HG03135 (cell line): Measurements from ENCODE around the gene RSPH10B2.
"Not testable (repeated sequence)": the region's sequence is repeated elsewhere in the genome, so short reads cannot be mapped to it uniquely, and the experiment has no call there.

Experiments used
- ATAC-seq: cut with Tn5 transposase; IDR thresholded peaks from one replicate; pipeline ENCODE4 v1.9.1; 2021; ENCODE audit warnings: mild to moderate bottlenecking, moderate library complexity; ENCODE audit not compliant: unreplicated experiment

The RSPH10B2 gene

GRCh38 chr7:6753964-6754363, at the start of gene RSPH10B2:
Gene RSPH10B2 (plus strand): TSS chr7:6754103. CDS start chr7:6757678, 3,575 bp downstream.
- ATAC-seq: not testable (repeated sequence)

DNA sequence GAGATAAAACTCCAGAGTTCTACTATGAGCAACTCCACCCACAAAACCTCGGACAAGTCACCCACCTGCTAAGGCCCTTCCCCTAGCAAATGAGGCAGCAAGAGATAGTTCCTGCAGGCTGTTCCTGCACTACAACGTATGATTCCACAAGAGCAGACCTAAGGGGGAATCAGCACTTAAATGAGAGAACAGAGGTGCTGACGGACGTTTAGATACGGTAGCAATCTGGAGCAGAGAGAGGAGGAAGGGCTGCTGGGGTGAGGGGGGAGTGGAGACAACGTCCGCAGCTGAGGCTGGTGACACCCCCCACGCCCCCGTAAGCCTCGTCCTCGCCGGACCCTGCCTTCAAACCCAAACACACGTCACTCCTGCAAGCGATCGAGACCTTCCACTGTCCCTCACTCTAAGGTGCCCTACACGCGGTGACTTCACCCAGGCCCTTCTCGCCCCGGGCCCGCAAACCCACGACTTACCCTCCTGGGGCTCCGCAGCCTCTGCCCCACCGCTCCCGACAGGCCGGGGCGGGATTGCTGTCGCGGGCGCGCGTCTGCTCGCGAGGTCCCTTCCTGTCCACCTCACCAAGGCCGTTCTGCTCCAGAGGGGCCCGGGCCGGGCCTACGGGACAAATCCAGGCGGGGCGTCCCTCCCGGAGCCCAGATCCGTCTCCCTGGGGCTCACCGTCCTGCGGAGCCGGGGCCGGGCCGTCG, 47.8 kb upstream of the RSPH10B2 start:
- ATAC-seq: peak; percentile 29

DNA sequence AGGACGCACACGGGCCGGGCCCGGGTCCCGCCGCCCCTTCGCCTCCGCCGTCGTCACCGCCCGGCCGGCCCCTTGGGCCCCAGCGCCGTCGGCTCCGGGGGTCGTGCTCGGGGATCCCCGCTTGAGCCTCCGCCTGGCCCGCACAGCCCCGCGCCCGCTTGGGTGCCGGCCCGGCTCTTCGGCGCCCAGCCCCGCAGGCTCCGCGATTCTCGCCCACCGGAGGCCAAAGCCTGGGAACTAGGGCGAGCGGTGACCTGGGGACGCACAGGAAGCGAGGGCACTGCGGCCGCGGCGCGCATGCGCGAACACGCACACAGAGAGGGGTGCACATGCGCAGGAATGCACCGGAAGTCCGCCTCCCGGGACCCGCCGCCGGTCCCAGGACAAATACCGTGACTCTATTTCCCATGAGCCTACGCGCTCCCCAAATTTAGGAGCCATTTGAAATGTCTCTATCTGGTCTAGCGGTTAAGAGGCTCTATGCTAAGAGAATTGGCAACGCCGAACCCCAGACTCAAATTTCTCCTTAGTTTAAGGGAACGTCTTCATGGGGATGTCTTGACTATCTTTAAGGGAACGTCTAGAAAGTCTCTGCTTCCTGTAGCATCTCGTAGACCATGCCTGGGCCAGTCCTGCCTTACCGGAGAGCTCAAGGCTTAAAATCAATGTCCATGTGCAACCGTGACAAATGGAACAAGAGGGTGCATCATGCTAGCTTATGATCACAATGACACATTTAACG, 47.1 kb upstream of the RSPH10B2 start, which contains the start of gene ZNF12:
TSS of gene ZNF12 (minus strand) at position 282 of the 742 bp plus-strand sequence. CDS start 1,774 bp downstream, outside the sequence.
- ATAC-seq: peak; percentile 88

- ATAC-seq: no peak
These were observed 45.6 kb upstream of the RSPH10B2 start for GRCh38 chr7:6708304-6708703.

DNA sequence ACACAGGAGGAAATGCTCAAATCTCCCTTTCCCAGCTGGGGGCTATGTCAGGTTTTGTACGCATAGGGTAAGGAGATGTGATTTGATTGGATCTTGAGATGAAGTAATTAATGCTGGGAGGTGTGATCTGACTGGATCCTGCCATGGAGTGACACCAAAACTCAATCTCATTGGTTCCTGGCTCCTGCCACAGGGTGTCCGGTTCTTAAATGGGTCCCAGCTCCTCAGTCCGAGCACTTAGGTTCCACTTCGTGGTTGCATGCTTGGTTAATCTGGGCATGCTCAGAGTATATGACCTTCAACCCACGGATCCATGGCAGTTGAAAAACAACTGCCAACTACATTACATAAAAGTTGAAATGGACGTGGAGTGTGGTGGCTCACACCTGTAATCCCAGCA, 44.1 kb upstream of the RSPH10B2 start:
- ATAC-seq: no peak

- no peak for ATAC-seq
These were observed 39.5 kb upstream of the RSPH10B2 start for GRCh38 chr7:6714360-6714759.

DNA sequence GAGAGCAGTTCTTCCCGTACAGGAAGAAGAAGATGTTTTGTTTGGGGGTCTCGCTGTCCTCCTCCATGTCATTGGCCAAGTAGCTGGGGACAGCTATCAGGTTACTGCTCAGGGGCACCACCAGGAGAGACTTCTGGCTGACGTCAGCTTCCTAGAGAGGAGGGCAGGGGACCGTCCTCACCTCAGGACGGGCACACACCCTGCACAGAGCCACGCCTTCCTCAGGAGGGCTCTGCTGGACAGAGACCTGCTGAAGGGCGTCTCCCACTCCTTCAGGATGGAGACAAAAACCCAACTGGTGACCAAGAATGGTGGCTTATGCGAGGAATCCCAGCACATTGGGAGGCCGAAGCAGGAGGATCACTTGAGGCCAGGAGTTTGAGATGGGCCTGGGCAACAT, 38.0 kb upstream of the RSPH10B2 start:
- not testable (repeated sequence) for ATAC-seq

- no peak for ATAC-seq
These were observed 35.8 kb upstream of the RSPH10B2 start for GRCh38 chr7:6718124-6718523.

- ATAC-seq: not testable (repeated sequence)
These were observed 29.6 kb upstream of the RSPH10B2 start for GRCh38 chr7:6724351-6724750.

DNA sequence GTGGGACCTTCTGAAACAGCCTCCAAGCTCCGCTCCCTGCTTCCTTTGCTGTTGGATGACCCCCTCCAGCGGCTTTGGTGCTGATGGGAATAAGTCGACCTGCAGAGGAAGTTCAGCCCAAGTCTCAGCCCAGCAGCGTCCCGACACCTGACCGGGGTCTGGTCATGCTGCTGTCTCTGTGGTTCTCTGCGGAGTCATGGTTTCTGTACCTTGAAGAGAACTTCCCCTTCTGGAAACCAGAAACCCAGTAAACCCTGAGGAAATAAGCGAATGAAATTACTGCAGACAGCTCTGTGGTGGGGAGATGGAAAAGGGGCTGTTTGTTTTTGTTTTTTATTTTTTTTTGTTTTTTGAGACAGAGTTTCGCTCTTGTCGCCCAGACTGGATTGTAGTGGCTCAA, 28.9 kb upstream of the RSPH10B2 start:
- ATAC-seq: peak; percentile 64

GRCh38 chr7:6726341-6726740, 27.6 kb upstream of the RSPH10B2 start:
- ATAC-seq: not testable (repeated sequence)

DNA sequence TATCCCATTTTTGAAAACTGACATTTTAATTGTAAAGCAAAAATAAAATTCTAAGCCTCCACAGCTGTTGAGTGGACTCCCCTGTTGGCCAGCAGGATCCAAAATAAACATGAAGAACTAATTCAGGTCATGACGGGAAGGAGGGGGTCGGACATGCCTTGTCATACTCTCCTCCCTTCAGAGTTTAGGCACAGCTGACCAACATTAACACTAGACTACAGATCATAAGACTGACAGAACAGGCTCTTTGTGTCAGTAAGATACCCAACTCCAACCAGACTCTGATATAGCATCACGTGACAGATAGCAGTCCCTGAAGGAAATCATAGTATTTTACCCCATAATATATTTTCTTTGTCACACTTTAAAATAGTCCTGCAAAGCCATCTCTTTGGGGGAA, 26.2 kb upstream of the RSPH10B2 start:
- ATAC-seq: no peak

DNA sequence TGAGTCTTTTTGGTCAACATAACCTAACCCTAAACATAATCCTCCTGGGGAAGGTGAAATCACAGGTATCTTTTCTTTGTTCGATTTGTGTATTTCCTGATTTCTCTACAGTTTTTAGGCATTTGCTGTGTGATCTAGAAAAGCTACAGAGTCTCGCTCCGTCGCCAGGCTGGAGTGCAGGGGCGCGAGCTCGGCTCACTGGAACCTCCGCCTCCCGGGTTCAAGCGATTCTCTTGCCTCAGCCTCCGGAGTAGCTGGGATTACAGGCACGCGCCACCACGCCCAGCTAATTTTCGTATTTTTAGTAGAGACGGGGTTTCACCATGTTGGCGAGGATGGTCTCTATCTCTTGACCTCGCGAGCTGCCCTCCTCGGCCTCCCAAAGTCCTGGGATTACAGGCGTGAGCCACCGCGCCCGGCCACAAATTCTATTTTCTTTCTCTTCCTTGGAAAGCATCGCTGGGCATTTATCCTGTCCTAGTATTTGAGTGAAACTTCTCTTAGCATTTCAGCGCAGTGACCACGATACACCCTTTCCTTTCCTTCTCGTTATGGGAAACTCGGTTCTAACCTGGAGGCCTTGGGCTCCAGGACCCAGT, 24.9 kb upstream of the RSPH10B2 start:
- not testable (repeated sequence) for ATAC-seq

GRCh38 chr7:6729492-6730342, 24.2 kb upstream of the RSPH10B2 start:
- peak; percentile 82 for ATAC-seq

DNA sequence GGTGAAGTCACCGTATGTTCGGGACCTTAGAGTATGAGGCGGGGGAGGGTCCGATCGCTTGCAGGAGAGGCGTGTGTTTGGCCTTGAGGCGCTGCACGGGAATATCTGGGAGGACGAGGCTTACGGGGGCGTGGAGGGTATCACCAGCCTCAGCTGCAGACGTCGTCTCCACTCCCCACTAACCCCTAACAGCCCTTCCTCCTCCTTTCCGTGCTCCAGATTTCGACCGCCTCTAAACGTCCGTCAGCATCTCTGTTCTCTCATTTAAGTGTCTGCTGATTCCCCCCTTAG, 23.6 kb upstream of the RSPH10B2 start:
- no peak for ATAC-seq

DNA sequence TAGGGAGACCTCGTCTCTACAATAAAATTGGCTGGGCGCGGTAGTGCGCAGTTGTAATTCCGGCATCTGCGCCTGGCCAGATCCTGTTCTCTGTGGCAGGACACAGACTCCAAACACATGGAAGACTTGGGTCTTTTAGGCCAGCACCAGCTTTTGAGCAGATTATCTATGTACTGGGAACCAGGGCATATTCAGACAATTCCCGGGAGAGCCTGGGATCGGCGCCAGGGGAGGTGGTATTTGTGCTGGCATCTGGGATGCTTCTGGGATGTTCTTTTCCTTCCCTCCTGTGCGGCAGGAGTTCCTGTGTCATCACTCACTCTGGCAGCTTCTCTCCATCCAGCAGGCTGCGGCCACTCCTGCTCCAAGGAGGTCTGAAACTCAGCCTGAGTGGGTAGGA, 15.5 kb upstream of the RSPH10B2 start:
- not testable (repeated sequence) for ATAC-seq

GRCh38 chr7:6744410-6745100, 9.3 kb upstream of the RSPH10B2 start:
- not testable (repeated sequence) for ATAC-seq

DNA sequence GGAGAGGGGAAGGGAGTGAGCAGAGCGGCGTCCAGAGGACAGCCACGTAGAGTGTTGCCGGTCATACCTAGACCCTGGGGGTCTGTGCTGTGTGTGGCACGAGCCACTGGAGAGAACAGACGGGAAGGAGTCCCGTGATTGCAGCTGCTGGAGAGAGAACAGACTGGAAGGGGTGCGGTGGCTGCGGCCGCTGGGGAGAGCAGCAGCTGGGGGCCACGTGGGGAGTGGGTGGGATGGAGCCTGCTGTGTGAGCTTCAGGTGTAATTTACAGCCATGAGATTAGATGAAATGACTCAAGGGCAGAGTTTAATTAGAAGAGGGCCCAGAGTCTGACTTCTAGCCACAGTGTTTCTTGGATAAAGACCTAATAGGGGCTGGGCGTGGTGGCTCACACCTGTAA, 4.6 kb upstream of the RSPH10B2 start:
- not testable (repeated sequence) for ATAC-seq

DNA sequence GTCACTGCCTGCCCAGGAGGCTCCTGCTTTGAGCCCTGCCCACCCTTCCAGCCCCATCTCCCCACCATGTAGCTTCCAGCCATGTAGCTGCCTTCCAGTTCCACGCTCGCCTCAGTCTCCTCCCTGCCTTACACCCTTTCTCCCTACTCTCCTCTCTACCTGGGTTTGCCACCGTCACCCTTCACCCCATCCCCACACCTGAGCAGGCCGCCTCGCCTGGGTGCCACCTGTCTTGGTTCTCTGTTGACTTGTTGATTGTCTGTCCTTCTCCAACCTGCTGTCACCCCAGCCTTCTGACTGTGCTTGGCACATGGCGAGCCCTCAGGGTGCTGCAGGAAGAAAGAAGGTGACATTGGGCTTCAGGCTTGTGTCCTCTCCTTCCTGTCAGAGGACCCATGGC, 3.7 kb upstream of the RSPH10B2 start:
- not testable (repeated sequence) for ATAC-seq

GRCh38 chr7:6761186-6761585, 7.3 kb downstream of the RSPH10B2 start:
- ATAC-seq: not testable (repeated sequence)
